H7 (cell line): ENCODE results near the gene ZNF593OS. TPM values are rescaled to one million over a fixed set of nuclear protein-coding genes. Genes with fewer than 3 reads are reported as not detected.

Source experiments
- DNase-seq: peaks from one replicate; pipeline ENCODE4 v3.0.0; 2012
- H3K27me3 ChIP-seq: 2 replicates; pipeline ENCODE4 v1.6.0; 2011; ENCODE audit warnings: mild to moderate bottlenecking, low read length; ENCODE audit not compliant: control insufficient read depth, insufficient read depth
- H3K36me3 ChIP-seq: replicated peaks from 2 replicates; pipeline ENCODE4 v1.5.1; 2011; ENCODE audit warnings: low read length; ENCODE audit not compliant: control insufficient read depth, insufficient read depth
- H3K4me3 ChIP-seq: 2 replicates; pipeline ENCODE4 v1.5.1; 2011; ENCODE audit warnings: low read depth, mild to moderate bottlenecking, control low read depth, low read length, moderate library complexity; ENCODE audit not compliant: insufficient read depth
- total RNA-seq: library from RNA; depleted of rRNA; stranded (reverse); fragments of >200 nt; shearing (Covaris generic); gene quantifications from 2 replicates; pipeline ENCODE4 v1.2.3, GENCODE V29; 2014

The ZNF593OS gene
- total RNA-seq, 1 experiment from 2014 or later, result not detected

GRCh38 chr1:26158908-26159742 lies 12.5 kb downstream of the ZNF593OS start, which contains the start of gene FAM110D:
Gene FAM110D, plus strand, starts transcription at chr1:26159079. Its CDS starts 2,213 bp downstream, at chr1:26161292.
- Histone ChIP-seq H3K36me3 (no peaks in the 10 kb centered on the region), H3K27me3 (peaks cover 73% of the 10 kb centered on the region), H3K4me3 (peak within 1 kb of the TSS; percentile 19)
- DNase-seq, result peak; percentile 60

GRCh38 chr1:26158271-26158907 lies 13.2 kb downstream of the ZNF593OS start:
- Histone ChIP-seq H3K27me3 (peaks cover 72% of the 10 kb centered on the region), H3K4me3 (no peak overlapping the region), H3K36me3 (no peaks in the 10 kb centered on the region)
- DNase-seq, result no peak

DNA sequence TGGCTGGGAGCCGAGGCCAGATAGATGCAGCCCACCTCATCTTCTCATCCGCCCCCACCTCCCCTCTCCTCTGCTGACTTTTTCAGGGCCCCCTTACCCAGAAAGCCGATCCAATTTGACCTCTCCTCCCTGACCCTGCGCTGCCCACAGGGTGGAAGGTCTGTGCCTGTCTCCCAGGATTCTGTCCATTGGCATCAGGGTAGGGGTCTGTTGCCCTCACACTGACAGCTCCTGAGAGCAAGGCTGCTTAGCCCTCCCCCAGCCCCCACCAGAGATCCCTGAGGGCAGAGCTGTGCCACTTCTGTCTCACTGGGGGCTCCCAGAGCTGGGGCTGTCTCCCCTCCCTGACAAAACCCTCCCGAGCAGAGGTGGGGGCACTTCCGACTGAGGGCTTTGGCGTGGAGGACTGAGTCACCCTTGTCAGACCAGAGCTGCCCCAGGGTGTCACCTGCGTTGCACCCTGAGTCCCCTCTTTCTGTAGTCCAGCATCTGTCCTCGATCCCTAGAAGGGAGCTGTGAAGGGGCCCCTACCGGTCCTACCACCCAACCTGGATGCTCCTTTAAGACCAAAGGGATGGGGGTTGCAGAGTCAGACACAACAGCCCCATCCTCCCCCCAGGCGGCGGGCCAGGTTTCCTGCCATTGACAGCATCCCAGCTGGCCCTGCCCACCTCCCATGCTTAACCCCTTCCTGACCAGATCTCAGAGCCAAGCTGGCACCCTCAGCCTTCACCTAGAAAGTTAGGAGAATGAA lies 15.2 kb downstream of the ZNF593OS start:
- no peaks in the 10 kb centered on the region for H3K36me3 ChIP-seq
- DNase-seq, result peak; percentile 86
- H3K27me3 ChIP-seq, result peaks cover 58% of the 10 kb centered on the region
- peak overlapping the region; percentile 28 for H3K4me3 ChIP-seq

DNA sequence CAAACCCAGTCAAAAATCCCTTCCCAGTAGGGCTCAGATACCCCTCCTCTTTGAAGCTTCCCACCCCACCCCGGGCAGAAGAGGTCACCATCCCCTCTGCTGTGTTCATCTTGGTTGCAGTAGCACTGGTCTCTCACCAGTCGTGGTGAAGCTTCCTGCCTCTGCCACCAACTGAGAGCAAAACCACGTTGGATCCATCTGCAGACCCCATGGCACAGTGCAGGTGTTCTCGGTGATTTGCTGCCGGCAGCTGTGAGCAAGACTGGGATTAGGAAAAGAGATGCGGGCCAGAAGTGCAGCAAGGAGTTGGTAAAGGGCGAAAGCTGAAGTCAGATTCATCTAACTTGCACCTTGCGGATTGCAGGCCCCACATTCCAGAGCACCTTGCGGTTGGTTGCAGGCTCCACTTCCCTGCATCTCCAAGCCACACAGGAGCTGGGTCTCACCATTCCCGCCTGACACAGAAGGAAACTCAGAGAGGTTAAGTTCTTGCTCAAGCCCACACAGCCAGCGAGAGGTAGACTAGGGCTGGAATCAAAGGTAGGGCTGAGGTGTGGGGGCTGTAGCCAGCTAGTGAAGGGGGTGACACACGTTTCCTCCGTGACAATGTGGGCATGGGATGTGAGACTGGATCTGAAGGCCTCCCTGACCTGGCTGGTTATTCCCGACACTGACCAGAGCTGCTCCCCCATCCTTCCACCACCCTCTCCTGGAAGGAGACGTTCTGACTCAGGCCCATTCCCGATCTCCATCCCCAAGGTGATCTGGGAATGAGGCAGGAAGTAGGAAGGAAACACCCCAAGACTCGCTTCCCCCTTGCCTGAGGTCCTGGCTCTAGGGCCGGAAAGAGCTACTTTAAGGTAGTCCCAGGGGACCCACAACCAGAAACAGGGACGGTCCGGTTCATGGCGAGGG lies 16.0 kb downstream of the ZNF593OS start:
- Histone ChIP-seq H3K27me3 (peaks cover 52% of the 10 kb centered on the region), H3K36me3 (no peaks in the 10 kb centered on the region), H3K4me3 (peak overlapping the region; percentile 28; the same call in 1 of the 2 replicates)
- peak; percentile 61 for DNase-seq

GRCh38 chr1:26154750-26155149 lies 16.9 kb downstream of the ZNF593OS start:
- Histone ChIP-seq H3K4me3 (peak overlapping the region; percentile 17; the same call in 1 of the 2 replicates), H3K36me3 (no peaks in the 10 kb centered on the region), H3K27me3 (peaks cover 46% of the 10 kb centered on the region)
- DNase-seq, result peak; percentile 89

DNA sequence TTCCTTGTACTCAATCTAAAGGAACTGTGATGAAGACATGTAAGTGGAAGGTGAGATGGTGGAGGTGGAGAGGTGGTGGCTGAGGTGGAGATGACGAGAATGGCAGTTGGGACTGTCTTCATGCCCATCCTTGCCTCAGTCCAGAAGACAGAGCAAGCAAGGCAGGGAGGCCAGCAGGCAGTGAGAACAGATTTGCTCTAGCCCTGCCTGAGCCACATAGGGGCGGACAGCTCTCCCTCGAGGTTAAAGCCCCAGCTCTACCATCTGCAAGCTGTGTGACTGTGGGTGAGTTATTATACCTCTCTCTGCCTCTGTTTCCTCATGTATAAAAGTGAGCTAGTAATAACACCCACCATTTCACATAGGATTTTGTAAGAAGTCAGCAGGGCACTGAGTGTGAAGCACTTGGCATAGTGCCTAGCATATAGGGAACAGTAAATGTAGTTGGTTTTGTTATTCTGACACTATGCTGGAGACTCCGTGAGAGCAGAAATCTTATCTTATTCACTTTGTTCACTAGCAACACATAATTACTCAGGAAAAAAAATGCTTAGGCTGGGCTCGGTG lies 17.6 kb downstream of the ZNF593OS start:
- no peaks in the 10 kb centered on the region for H3K36me3 ChIP-seq
- H3K4me3 ChIP-seq, result no peak overlapping the region
- DNase-seq, result peak; percentile 28
- peaks cover 44% of the 10 kb centered on the region for H3K27me3 ChIP-seq

DNA sequence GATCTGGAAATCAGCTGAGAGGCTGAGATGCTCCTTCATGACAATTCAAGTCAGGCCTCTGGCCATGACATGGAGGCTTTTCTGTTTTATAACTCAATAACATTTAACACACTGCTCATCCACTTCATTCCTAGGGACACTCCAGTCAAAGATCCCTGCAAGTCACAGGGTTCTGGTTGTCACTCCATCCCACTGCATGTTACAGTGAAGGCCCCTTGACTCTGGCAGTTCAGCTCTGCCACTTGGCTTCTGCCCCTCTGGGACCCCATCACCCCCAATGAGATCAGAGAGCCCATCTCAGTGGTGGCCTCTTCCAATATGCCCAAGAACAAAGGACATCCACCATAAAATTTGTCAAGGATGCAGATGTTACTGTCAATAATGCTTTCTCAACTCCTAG lies 22.7 kb downstream of the ZNF593OS start:
- peaks cover 16% of the 10 kb centered on the region for H3K27me3 ChIP-seq
- H3K36me3 ChIP-seq, result no peaks in the 10 kb centered on the region
- DNase-seq, result no peak
- no peak overlapping the region for H3K4me3 ChIP-seq

DNA sequence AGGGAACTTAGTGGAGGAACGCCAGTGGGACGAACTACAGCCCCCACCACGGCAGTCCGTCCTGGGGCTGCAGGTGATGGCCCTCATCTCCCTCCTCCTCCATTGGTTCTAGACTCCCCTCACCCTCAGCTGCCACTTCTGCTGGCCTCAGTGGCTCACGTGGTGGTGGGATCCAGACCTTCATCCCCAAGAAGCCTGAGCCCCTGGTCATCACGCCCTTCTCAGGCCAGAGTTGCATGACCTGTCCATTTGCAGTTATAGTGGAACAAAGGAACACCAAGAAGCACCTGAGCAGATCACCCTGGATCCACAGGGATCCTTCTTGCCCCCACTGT lies 25.7 kb downstream of the ZNF593OS start:
- Histone ChIP-seq H3K4me3 (no peak overlapping the region), H3K27me3 (peaks cover 7% of the 10 kb centered on the region), H3K36me3 (no peaks in the 10 kb centered on the region)
- DNase-seq, result no peak

DNA sequence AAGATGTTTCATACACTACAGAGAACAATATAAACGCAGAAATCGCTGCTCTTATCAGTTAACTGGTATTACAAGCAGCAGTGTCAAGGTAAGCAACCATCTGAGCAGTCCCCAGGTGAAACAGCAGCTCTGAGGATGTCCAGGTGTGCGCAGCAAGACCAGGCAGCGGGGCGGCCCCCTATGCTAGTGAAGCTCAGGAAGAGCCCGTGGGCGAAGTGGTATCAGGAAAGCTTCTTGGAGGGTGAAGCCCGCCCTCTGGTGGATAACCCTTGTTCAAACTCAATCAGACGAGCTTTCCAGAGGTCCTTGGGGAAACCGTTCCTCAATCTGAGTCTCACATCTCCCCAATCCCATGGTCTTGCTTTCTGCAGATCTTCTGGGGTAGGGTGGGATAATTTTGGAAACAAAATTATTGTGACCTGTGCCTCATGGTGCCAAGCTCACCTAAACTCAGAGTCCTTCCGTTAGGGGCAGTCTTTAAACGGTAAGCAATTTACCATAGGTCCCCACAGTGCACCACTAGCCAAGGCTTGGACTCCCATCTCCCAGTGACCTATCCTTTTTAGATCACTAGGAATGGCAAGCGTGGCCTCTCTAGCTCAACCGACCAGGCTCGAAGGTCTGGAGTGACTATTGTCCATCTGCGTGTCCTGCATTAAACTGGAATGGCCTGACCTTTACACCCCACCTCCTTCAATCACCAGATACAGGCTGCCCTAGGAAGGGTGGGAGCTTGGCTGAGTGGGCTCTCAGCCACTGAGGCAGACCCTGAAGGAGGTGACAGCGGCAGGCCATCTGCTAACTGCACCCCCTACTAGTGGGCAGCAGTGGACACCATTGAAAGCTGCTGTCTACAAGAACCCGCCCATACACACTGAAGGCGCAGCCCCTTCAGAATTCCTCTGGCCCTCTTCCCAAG lies 26.3 kb downstream of the ZNF593OS start:
- H3K27me3 ChIP-seq, result peaks cover 7% of the 10 kb centered on the region
- no peaks in the 10 kb centered on the region for H3K36me3 ChIP-seq
- DNase-seq, result peak; percentile 86
- H3K4me3 ChIP-seq, result no peak overlapping the region

- DNase-seq, result no peak
- Histone ChIP-seq H3K36me3 (no peaks in the 10 kb centered on the region), H3K27me3 (peaks cover 5% of the 10 kb centered on the region), H3K4me3 (no peak overlapping the region)
Measured at GRCh38 chr1:26142159-26142558, 29.5 kb downstream of the ZNF593OS start.

DNA sequence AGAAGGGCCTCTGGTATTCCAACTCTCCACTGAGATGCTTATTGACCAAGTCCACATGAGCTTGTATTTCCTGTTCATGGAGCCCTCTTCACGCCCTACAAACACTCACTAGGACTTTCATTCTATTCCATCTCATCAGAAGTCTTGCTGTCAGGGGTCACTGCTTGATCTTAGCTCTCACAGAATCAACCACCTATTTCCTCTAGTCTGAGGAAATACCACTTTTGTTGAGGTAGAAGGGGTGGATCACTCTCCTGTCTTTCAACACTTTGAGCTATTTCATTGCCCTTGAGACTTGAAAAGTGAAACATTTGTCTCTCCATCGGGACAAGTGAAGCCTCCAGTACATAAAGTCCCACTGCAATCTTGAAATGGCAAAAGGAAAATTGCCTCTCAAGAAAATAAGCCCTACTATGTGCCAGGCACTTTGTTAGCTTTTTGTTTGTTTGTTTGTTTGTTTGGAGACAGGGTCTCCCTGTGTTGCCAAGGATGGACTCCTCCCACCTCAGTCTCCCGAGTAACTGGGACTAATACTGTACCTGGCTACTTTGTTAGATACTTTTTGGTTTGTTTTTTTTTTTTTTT lies 32.6 kb downstream of the ZNF593OS start:
- no peak overlapping the region for H3K4me3 ChIP-seq

GRCh38 chr1:26134466-26134865 lies 37.2 kb downstream of the ZNF593OS start:
- Histone ChIP-seq H3K4me3 (no peak overlapping the region), H3K36me3 (no peaks in the 10 kb centered on the region)

More for the DNA sequence above, 32.6 kb downstream of the ZNF593OS start:
- Histone ChIP-seq H3K36me3 (no peaks in the 10 kb centered on the region), H3K27me3 (no peaks in the 10 kb centered on the region)
- DNase-seq, result no peak

DNA sequence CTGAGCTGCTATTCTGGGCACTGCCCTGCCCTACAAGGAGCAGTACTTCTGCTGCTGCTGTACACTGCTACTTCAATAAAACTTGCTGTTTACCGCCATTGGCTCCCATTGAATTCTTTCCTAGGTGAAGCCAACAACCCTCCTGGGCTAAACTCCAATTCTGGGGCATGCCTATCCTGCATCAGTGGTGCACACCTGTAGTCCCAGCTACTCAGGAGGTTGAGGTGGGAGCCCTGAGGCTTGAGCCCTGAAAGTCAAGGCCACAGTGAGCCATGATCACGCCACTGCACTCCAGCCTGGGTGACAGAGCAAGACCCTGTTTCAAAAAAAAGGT lies 38.8 kb downstream of the ZNF593OS start:
- no peak overlapping the region for H3K4me3 ChIP-seq
- no peaks in the 10 kb centered on the region for H3K27me3 ChIP-seq
- no peak for DNase-seq
- no peaks in the 10 kb centered on the region for H3K36me3 ChIP-seq

More at GRCh38 chr1:26134466-26134865, 37.2 kb downstream of the ZNF593OS start:
- DNase-seq, result no peak
- no peaks in the 10 kb centered on the region for H3K27me3 ChIP-seq
